Gastroesophageal sphincter (tissue), 3 donors: ENCODE data around the gene RHOA.

Experiments
- CTCF ChIP-seq, 4 experiments: fragments of 200-600 bp in 2 of 4; fragments of 450-650 bp in 2 of 4; sonication (generic) in 1 of 4; IDR thresholded peaks; one replicate each; pipeline ENCODE4 v1.5.1; 2017 to 2019; ENCODE audit warnings: antibody characterized with exemption in 4 of 4, mild to moderate bottlenecking in 2 of 4, moderate library complexity in 2 of 4
- EP300 ChIP-seq: sonication (generic); formaldehyde crosslinking; IDR thresholded peaks from one replicate; pipeline ENCODE4 v1.6.1; 2017; ENCODE audit warnings: antibody characterized with exemption, mild to moderate bottlenecking
- POLR2A ChIP-seq, 2 donors: fragments of 450-650 bp; IDR thresholded peaks; one replicate each; pipeline ENCODE4 v1.6.1; 2017; ENCODE audit warnings: antibody characterized with exemption in 2 of 2, mild to moderate bottlenecking in 2 of 2, moderate library complexity in 1 of 2
- POLR2AphosphoS5 ChIP-seq: sonication (generic); formaldehyde crosslinking; IDR thresholded peaks from one replicate; pipeline ENCODE4 v1.6.1; 2017; ENCODE audit warnings: antibody characterized with exemption

DNA sequence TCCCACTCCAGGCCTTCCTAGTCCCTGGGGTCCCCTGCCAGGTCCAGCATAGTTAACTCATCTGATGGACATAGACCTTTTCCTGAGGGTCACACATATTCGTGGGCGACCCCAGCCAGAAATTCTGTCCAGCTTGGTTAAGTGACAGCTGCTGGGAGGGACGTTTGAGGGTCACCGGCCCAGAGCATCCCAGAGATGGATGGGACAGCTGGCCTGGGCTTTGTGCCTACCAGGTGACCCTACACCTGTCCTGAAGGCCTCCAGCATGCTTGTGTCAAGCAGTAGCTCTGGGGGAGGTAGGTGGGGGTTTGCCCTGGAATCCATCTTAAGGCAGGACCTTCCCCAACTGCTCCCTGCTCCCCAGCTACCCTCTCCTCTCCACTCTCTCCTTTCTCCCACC, 49.2 kb upstream of the RHOA start:
- no peak for TF ChIP-seq CTCF (IDR thresholded peaks at IDR 0.05)
- no peak for TF ChIP-seq EP300
- TF ChIP-seq POLR2A (IDR thresholded peaks at IDR 0.05), result no peak
- TF ChIP-seq POLR2AphosphoS5, result no peak
